CD4-positive, alpha-beta T cell treated with Interleukin-1 beta for 1 hour (primary cell): ENCODE results near the gene CPD.
A peak's percentile ranks its signal among the peaks of the same experiment; 100 is the strongest.
"Not testable (repeated sequence)": the region's sequence is repeated elsewhere in the genome, so short reads cannot be mapped to it uniquely, and the experiment has no call there.

Experiments
- DNase-seq, 2 donors: peaks; one replicate each; pipeline ENCODE4 v3.0.0-alpha.2; 2020 to 2022

CPD gene

DNA sequence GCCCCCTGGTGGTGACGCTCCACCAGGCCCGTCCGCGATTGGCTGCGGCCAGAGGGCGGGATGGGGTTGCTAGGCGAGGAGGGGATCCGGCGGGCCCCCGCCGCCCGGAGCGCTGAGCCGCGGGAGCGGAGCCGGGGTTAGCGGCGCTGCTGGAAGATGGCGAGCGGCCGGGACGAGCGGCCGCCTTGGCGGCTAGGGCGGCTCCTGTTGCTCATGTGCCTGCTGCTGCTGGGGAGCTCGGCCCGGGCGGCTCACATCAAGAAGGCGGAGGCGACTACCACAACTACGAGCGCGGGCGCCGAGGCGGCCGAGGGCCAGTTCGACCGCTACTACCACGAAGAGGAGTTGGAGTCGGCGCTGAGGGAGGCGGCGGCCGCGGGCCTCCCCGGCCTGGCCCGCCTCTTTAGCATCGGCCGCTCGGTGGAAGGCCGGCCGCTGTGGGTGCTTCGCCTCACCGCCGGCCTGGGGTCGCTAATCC is at the start of gene CPD:
TSS of gene CPD (plus strand) at position 103 of the 478 bp plus-strand sequence. CDS start at position 157, 54 bp downstream.
- peak; percentile 94 to 96 for DNase-seq

GRCh38 chr17:30332057-30332542 is 46.6 kb upstream of the CPD start:
- DNase-seq: peak; percentile 46 to 64

DNA sequence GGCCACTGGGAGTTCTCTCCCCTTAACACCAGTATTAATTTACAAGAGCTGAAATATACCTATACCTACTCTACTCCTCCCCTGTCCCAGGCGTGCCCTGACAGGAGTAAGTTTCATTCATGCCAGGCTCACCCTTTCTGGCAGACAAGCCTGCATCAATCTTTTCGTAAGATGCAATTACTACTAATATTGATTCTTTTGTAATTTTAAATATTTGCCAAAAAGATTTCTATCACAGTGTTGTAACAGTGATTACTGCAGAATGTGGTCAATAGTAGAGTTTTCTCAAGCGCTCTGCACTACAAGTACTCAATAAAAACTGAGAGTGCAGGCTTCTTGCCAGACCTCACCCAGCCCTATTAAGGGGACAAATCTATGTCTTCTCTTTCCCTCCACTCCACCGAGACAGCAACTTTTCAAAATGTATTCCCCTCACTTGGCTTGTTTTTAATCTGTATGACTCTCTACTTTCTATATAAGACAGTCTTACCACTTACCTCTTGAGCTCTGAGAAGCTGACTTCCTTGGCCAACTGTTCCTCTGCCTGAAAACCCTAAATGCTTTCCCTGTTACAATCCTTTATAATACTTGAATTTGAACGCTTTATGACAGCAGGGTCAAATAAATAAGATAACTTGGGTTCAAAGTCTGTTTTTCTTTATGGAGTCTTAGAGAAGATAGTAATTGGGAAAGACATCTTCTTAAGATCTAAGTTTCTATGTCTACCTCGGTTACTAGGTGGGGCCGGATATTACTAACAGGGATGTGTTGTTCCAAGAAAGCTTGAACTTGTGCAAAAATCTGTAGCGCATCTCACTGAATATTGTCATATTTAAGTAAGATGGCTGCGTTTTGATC is 45.0 kb upstream of the CPD start, which contains the start of gene TMIGD1:
TSS of gene TMIGD1 (minus strand) at position 555 of the 858 bp plus-strand sequence. CDS start 1,924 bp downstream, outside the sequence.
- DNase-seq: no peak

DNA sequence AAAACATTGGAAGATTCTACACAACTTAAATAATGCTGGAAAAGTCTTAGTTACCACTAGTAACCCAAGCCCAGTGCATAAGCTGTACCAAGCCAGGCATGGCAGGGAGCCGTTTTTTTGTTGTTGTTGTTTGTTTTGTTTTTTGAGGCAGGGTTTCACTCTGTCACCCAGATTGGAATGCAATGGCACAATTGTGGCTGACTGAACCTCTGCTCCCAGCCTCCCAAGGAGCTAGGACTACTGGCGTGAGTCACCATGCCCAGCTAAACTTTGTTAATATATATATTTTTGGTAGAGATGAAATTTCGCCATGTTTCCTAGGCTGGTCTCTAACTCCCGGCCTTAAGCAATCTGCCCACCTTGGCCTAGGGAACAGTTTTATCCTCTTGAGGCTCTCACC is 44.3 kb upstream of the CPD start:
- no peak for DNase-seq

GRCh38 chr17:30336369-30337171 is 42.2 kb upstream of the CPD start:
- DNase-seq: peak; percentile 52 to 74

GRCh38 chr17:30337393-30337999 is 41.2 kb upstream of the CPD start:
- DNase-seq: no peak

DNA sequence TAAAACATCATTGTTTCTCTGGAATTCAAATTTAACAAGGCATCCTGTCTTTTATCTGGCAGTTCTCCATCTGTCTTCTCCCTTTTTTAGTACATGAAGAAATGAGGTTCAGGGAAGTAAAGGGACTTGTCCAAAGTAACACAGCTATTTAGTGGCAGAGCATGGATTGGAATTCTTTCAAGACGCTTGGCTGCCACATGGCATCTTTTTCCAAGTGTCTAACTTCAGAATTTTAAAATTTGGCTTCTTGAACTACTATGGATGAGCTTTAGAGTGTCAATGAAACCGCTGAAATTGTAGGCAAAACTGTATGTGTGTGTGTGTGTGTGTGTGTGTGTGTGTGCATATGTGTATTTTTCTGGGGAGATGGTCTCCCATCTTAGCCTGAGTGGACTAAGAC is 39.6 kb upstream of the CPD start:
- DNase-seq: no peak

- DNase-seq: no peak
Measured at GRCh38 chr17:30340801-30341356, 37.8 kb upstream of the CPD start.

DNA sequence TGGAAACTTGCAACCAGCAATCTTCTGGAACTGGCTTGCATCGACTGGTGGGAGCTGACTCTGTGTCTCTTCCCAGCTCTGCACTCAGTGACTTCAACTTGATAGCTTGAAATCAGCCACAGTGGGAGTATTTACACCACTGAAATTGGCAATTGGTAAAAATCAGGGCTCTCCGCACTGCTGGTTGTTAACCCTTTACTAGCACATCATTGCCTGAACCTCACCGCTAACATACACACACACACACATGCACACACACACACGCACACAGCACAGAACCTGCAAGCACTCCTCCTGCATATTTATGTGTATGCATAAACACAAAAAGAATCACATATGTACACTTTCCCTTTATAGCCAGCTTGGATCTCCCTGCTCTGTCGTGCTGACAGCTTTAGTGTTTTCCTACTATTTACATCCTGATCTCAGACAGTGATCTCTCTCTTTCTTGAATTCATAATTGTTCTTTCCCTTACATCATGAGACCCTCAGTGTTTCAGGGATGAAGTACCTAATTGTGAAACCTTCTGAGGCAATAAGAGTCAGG is 37.0 kb upstream of the CPD start:
- DNase-seq: no peak

GRCh38 chr17:30343244-30343643 is 35.5 kb upstream of the CPD start:
- DNase-seq: not testable (repeated sequence)

- DNase-seq: no peak
Measured at GRCh38 chr17:30343796-30344195, 34.9 kb upstream of the CPD start.

DNA sequence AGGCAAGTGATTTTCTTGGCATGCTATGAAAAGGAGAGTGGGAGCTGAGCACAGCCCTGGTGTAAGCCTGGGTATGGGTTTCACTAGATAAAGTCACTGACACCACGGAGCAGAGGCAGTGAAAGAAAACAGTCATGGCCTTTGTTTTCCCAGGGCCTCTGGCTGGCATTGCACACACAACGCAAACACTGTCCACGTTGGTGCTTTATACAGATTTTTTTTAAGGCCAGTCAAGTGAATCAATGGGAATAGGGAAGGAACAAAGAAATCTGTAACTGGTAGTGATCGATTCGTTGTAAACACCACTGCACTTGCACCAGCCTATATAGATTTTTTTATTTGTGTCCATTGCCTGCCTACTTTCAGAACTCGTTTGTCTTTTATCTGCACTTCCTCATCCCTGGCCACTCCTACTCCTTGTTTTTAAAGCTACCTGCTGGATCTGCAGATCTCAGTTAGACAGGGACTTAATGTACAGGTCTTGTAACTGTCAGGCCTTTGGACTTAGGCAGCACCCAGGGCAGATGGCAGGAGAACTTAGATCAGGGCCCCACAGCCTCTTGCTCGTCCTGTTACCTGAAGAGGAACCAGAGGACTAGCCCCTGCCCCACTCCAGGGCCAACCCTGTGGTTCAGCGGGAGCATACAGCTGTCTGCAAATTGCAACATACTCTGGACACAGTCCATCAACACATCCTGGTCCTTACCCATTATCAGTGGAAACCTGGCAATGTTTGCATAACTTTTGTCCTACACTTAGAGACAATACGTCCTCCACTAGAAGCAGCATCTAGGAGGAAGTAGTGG is 34.2 kb upstream of the CPD start:
- no peak for DNase-seq

DNA sequence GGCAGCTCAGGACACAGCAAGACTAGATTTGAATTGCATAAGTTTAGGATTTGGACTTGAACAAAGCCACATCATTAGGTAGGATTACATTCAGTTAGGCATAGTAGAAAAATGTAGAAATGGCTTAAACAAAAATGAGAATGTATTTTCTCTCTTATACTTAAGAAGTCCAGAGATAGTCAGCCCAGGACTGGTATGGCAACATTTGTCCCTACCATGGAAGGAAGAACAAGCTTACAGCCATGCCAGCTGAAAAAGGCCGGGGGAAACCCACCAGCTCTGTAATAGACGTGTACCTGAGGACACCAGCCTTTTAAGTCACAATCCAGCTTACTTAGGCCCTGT is 33.7 kb upstream of the CPD start:
- no peak for DNase-seq

DNA sequence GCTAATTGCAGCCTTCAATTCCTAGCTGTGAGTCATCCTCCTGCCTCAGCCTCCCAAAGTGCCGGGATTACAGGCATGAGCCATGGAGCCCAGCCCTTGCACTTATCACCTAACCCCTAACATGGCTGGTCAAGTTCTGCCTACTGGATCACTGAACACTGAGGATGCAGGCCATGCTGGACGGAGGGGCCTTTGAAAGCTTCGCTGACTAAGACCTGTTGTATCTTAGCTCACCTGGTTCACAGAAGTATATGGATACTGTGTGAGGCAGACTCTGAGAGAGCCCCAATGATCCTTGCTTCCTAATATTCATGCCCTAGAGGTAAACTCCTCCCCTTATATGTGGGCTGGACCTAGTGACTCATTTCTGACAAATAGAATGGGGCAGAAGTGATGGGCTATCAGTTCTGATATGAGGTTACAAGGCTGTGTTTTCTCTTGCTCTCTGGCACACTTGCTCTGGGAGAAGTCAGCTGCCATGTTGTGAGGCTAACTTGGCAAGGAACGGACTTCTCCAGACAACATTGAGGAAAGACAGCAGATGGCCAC is 33.1 kb upstream of the CPD start:
- DNase-seq: no peak

GRCh38 chr17:30346221-30346795 is 32.4 kb upstream of the CPD start:
- DNase-seq: no peak

- no peak for DNase-seq
Measured at GRCh38 chr17:30347488-30347887, 31.2 kb upstream of the CPD start.

DNA sequence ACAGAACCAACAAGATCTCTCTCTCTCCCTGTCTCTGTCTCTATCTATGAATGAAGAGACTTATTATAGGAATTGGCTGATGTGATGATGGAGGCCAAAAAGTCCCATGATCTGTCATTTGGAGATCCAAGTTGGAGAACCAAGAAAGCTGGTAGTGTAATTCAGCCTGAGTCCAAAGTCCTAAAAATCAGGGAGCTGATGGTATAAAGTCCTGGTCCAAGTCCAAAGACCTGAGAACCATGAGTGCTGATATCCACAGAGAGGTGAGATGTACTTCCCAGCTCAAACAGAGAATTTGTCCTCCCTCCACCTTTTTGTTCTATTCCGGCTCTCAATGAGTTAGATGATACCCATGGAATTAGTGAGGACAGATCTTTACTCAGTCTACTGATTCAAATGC is 29.5 kb upstream of the CPD start:
- DNase-seq: no peak

DNA sequence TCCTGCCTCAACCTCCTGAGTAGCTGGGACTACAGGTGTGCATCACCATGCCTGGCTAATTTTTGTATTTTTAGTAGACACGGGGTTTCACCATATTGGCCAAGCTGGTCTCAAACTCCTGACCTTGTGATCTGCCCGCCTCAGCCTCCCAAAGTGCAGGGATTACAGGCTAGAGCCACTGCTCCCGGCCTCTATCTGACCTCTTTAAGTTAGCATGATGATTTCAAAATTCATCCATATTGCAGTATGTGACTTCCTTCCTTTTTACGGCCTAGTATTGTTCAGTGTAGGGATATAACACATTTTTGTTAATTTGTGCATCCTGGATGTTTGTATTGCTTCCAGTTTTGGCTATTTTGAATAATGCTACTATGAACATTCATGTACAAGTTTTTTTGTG is 27.5 kb upstream of the CPD start:
- peak in 1 of 2 donors; percentile 38 for DNase-seq

GRCh38 chr17:30351735-30352134 is 27.0 kb upstream of the CPD start:
- DNase-seq: no peak

GRCh38 chr17:30352240-30352814 is 26.4 kb upstream of the CPD start:
- DNase-seq: peak in 1 of 2 donors; percentile 60

- no peak for DNase-seq
Measured at GRCh38 chr17:30354701-30355100, 24.0 kb upstream of the CPD start.
